ENCODE results near the gene NINJ1.

The NINJ1 gene

GRCh38 chr9:93134015-93134739, at the start of gene NINJ1:
NINJ1 (minus strand) TSS chr9:93134251; CDS start chr9:93134217, 34 bp downstream.
- peak in 44 of 56 donors; percentile 29 to 88 (median 63) for DNase-seq

GRCh38 chr9:93183131-93183662, 49.1 kb upstream of the NINJ1 start:
- no peak for DNase-seq

GRCh38 chr9:93182572-93182971, 48.5 kb upstream of the NINJ1 start:
- no peak for DNase-seq

GRCh38 chr9:93181672-93182435, 47.8 kb upstream of the NINJ1 start:
- no peak for DNase-seq

- DNase-seq: no peak
Measured at GRCh38 chr9:93180938-93181337, 46.9 kb upstream of the NINJ1 start.

GRCh38 chr9:93178851-93179786, 45.1 kb upstream of the NINJ1 start:
- no peak for DNase-seq

GRCh38 chr9:93177676-93178075, 43.6 kb upstream of the NINJ1 start:
- DNase-seq: no peak

- no peak for DNase-seq
Measured at GRCh38 chr9:93174976-93175375, 40.9 kb upstream of the NINJ1 start.

GRCh38 chr9:93173365-93174051, 39.5 kb upstream of the NINJ1 start:
- no peak for DNase-seq

GRCh38 chr9:93172666-93173364, 38.8 kb upstream of the NINJ1 start:
- peak in 4 of 56 donors; percentile 14 to 25 (median 20) for DNase-seq

GRCh38 chr9:93171261-93171990, 37.4 kb upstream of the NINJ1 start:
- DNase-seq: no peak

- no peak for DNase-seq
Measured at GRCh38 chr9:93170571-93170970, 36.5 kb upstream of the NINJ1 start.

- no peak for DNase-seq
Measured at GRCh38 chr9:93169444-93169843, 35.4 kb upstream of the NINJ1 start.

- no peak for DNase-seq
Measured at GRCh38 chr9:93168581-93168980, 34.5 kb upstream of the NINJ1 start.

- no peak for DNase-seq
Measured at GRCh38 chr9:93167838-93168237, 33.8 kb upstream of the NINJ1 start.

GRCh38 chr9:93167185-93167584, 33.1 kb upstream of the NINJ1 start:
- no peak for DNase-seq

GRCh38 chr9:93166699-93167098, 32.6 kb upstream of the NINJ1 start:
- DNase-seq: no peak

GRCh38 chr9:93164085-93164484, 30.0 kb upstream of the NINJ1 start:
- DNase-seq: no peak
